Tongue (tissue), 2 donors: Measurements from ENCODE around the gene CLDN11. TPM values are rescaled to one million over a fixed set of nuclear protein-coding genes. Genes with fewer than 3 reads are reported as not detected.

Experiments used
- DNase-seq: peaks from one replicate; pipeline ENCODE4 v3.0.0-alpha.2; 2015
- total RNA-seq: library from RNA; depleted of rRNA; stranded (reverse); fragments of >200 nt; gene quantifications from one replicate; pipeline ENCODE4 v1.2.3, GENCODE V29; 2014

Gene CLDN11
- total RNA-seq: 4.1 TPM

GRCh38 chr3:170418422-170419398 is at the start of gene CLDN11:
CLDN11 (plus strand) TSS chr3:170418868; CDS start chr3:170419067, 199 bp downstream.
- peak; percentile 53 for DNase-seq

- DNase-seq: peak; percentile 13
Observed at GRCh38 chr3:170368921-170369320, 49.7 kb upstream of the CLDN11 start.

- peak; percentile 8 for DNase-seq
Observed at GRCh38 chr3:170372190-170372879, 46.3 kb upstream of the CLDN11 start.

DNA sequence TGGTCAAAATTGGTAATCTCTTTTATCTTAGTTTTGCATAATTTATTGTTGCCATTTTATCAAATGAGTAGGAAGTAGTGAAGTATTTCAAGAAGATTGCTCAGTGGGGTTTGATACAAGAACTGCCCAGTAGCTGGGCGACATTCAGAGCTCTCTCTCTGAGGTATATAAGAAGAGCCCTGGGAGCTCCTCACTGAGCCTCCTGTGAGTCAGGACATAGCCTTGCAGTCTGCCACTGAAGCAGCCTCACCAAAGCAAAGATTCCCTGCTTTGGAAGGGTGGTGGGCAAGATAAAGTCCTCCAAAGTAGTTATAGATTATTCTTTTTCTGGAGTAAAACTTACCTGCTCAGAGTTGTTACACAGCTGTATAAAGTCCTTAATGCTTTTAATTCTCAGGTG is 35.1 kb upstream of the CLDN11 start:
- DNase-seq: no peak

GRCh38 chr3:170386468-170386867 is 32.2 kb upstream of the CLDN11 start:
- DNase-seq: no peak

- DNase-seq: no peak
Observed at GRCh38 chr3:170387950-170388349, 30.7 kb upstream of the CLDN11 start.

DNA sequence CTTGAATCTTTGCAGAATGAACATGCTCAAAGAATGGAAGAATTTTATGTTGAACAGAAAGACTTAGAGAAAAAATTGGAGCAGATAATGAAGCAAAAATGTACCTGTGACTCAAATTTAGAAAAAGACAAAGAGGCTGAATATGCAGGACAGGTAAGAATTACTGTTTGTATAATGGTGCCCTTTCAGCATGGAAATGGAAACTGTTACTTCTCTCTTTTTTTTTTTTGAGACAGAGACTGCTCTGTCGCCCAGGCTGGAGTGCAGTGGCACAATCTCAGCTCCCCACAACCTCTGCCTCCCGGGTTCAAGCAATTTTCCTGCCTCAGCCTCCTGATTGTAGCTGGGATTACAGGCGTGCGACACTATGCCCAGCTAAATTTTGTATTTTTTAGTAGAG is 27.6 kb upstream of the CLDN11 start:
- DNase-seq: no peak

- no peak for DNase-seq
Observed at GRCh38 chr3:170397685-170398084, 21.0 kb upstream of the CLDN11 start.

GRCh38 chr3:170405101-170405500 is 13.6 kb upstream of the CLDN11 start:
- DNase-seq: no peak

DNA sequence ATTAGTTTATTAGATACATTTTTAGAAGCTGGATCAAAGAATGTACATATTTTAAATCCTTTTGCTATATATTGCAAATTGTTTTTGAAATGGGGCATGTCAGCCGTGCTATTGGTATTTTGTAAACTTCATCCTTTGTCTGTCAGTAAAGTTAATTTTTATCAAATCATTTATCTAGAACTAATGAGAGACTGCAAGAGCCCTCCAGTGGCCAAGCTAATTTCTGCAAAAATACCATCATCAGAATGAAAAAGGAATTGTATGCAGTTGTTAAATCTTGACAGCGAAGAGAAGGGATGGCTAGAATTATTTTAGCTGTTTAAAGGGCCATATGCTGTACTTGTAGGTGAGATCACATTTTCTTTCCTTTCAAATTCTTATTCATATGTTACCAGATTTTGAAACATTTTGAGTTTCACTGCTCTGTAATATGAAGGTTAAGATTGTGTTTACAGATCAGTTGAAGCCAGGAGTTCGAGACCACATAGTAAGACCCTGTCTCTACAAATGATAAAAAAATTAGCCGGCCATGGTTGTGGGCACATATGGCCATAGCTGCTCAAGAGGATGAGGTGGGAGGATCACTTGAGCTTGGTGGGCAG is 8.1 kb upstream of the CLDN11 start:
- DNase-seq: peak; percentile 41

- no peak for DNase-seq
Observed at GRCh38 chr3:170413291-170413690, 5.4 kb upstream of the CLDN11 start.

DNA sequence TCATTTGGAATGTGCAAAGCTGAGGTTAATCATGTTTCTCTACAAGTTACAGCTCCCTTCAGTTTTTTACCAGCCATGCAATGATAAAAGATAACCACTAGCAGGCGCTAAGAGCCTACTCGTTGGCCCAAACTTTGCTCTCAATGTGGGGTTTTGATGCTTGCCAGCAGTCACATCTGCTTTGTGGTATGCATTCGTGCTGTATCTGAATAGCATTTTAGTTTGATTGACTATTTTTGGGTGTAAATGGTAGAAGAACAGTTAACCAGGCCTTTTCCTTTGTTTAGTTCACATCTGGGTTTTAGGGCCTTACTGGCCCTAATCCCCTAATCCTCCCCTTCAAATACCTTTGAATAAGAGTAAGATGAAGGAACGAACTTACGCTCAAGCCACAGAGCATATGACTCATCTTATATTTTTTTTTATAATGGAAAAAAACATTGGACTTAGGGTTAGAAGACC is 4.4 kb upstream of the CLDN11 start:
- peak; percentile 86 for DNase-seq

- DNase-seq: no peak
Observed at GRCh38 chr3:170417090-170417489, 1.6 kb upstream of the CLDN11 start.

GRCh38 chr3:170419557-170420087 is 954 bp downstream of the CLDN11 start:
- DNase-seq: peak; percentile 24

GRCh38 chr3:170420307-170420821 is 1.7 kb downstream of the CLDN11 start:
- no peak for DNase-seq

DNA sequence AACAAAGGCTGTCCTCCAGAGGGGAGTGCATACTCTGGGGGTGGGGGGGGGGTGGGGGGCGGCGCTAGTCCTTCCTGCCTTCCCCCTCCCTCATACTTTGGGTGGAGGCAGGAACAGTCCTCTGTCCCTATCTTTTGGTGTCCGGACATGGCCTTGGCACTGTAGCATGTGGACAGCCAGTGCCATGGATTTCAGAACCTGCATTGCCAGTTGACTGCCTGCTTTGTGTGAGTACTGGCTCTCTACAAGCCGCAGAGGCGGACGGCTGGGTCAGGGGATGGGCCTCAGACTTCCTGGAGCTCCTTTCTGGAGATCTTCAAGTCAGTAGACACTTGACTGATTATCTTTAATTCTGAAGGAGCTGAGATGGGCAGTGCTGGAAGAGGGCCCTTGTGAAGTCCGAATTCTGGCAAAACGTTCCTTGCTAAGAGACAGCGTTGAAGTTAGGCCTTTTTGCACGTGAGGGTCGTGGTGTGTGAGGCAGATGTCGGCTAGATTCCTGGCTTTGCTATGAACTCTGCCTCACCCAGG is 2.5 kb downstream of the CLDN11 start:
- peak; percentile 17 for DNase-seq

GRCh38 chr3:170421758-170422157 is 3.1 kb downstream of the CLDN11 start:
- DNase-seq: no peak

DNA sequence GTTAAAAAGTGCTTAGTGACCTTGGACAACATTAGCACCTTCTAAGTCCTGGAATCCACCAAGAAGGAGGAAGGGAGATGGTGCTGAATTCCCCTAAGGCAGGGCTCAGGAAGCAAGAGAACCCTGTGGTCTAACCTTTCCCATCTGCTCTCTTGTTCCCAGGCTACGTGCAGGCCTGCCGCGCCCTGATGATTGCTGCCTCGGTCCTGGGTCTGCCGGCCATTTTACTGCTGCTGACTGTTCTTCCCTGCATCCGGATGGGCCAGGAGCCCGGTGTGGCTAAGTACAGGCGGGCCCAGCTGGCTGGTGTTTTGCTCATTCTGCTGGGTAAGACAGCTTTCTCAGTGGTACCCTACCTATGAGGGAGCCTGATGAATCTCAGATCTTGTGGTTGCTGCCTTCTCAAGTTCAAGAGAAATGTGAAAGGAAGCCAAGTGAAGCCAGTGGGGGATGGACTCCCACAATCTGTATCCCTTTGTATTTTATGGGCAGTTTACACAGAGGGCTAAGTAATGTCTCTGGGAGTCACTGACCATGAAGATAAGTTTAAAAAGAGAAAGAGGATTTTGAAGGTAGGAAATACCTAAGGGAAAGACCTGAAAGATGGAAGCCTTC is 4.4 kb downstream of the CLDN11 start:
- DNase-seq: no peak

- DNase-seq: no peak
Observed at GRCh38 chr3:170424879-170425278, 6.2 kb downstream of the CLDN11 start.

DNA sequence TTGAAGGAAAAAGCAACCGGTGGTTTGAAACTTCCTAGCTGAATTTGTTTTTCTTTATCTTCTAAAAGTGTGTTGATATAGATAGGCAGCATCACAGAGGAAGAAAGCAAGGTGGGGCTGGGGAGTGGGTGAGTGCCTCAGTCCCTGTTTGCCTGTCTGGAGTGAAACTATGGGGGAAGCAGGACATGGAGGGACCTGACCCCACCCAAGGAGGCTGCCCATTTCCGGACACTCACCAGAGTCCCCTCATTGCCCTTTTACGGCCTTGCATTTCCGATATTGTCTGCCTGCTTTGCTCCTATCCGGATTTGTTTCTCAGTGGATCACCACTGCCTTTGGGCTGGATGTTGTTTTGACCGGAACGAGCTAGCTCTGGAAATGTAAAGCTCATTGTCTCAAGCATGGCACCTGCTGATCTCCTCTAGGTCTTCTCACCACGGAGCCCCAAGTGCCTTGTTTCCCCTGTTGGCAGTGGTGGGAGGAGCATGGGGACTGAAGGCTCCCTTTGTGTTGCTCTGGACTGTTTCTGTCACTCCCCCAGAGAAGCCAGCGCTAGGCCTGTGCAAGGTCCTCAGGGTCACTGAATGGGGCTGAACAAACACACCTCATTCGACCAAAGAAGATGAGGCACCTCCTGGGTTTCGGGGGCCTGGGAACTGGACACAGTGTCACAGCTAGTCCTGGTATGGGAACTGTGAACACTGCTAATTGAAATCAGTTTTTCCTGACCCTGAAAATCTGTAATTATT is 7.0 kb downstream of the CLDN11 start:
- no peak for DNase-seq
